Suprapubic skin (tissue), 4 donors: Measurements from ENCODE around the gene SPEG. TPM values are rescaled to one million over a fixed set of nuclear protein-coding genes. Genes with fewer than 3 reads are reported as not detected.
A peak's percentile ranks its signal among the peaks of the same experiment; 100 is the strongest.

Source experiments
- DNase-seq, 2 donors: peaks; one replicate each; pipeline ENCODE4 v3.0.0-alpha.2; 2019; ENCODE audit warnings: low spot score in 2 of 2
- H3K27ac ChIP-seq: fragments of 200-600 bp; sonication (generic); one replicate; pipeline ENCODE4 v1.5.1; 2019
- H3K27me3 ChIP-seq: fragments of 200-600 bp; sonication (generic); one replicate; pipeline ENCODE4 v1.5.1; 2019
- H3K36me3 ChIP-seq: fragments of 200-600 bp; sonication (generic); one replicate; pipeline ENCODE4 v1.5.1; 2019
- H3K4me1 ChIP-seq: fragments of 200-600 bp; sonication (generic); one replicate; pipeline ENCODE4 v1.5.1; 2019
- H3K4me3 ChIP-seq: fragments of 200-600 bp; sonication (generic); one replicate; pipeline ENCODE4 v1.5.1; 2019; ENCODE audit warnings: mild to moderate bottlenecking
- H3K9me3 ChIP-seq: fragments of 200-600 bp; sonication (generic); one replicate; pipeline ENCODE4 v1.5.1; 2019
- EP300 ChIP-seq: sonication (generic); formaldehyde crosslinking; IDR thresholded peaks from one replicate; pipeline ENCODE4 v1.6.1; 2017; ENCODE audit warnings: antibody characterized with exemption
- POLR2A ChIP-seq, 2 donors: fragments of 450-650 bp; IDR thresholded peaks; one replicate each; pipeline ENCODE4 v1.6.1; 2017; ENCODE audit warnings: antibody characterized with exemption in 2 of 2, mild to moderate bottlenecking in 2 of 2, moderate library complexity in 2 of 2
- POLR2AphosphoS5 ChIP-seq, 3 donors: sonication (generic); formaldehyde crosslinking; IDR thresholded peaks; one replicate each; pipeline ENCODE4 v1.6.1; 2017; ENCODE audit warnings: antibody characterized with exemption in 3 of 3
- WGBS: methylation state at CpG from one replicate; pipeline ENCODE4 v1.1.5; 2018; 5-methylcytosine and 5-hydroxymethylcytosine counted together
- total RNA-seq, 4 donors: library from RNA; depleted of rRNA; stranded (reverse); fragments of >200 nt; gene quantifications; one replicate each; pipeline ENCODE4 v1.1.0, GENCODE V29; 2016
- TF ChIP-seq, protein P1 (sequence below), 2 donors: fragments of 200-600 bp in 1 of 2; fragments of 450-650 bp in 1 of 2; sonication (generic) in 1 of 2; IDR thresholded peaks; one replicate each; pipeline ENCODE4 v1.5.1; 2016 to 2019; ENCODE audit warnings: antibody characterized with exemption in 2 of 2, mild to moderate bottlenecking in 1 of 2, moderate library complexity in 1 of 2

Gene SPEG
- total RNA-seq, 4 donors from 2014 or later: 6.5 to 17.2 (median 6.7) TPM

DNA sequence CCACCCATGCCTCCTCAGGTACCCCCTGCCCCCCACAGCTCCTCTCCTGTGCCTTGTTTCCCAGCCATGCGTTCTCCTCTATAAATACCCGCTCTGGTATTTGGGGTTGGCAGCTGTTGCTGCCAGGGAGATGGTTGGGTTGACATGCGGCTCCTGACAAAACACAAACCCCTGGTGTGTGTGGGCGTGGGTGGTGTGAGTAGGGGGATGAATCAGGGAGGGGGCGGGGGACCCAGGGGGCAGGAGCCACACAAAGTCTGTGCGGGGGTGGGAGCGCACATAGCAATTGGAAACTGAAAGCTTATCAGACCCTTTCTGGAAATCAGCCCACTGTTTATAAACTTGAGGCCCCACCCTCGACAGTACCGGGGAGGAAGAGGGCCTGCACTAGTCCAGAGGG, 17.3 kb upstream of the SPEG start:
- Histone ChIP-seq H3K9me3 (no peaks in the 10 kb centered on the region), H3K36me3 (no peaks in the 10 kb centered on the region), H3K4me3 (no peak overlapping the region), H3K27ac (no peak overlapping the region), H3K4me1 (peaks cover 9% of the 10 kb centered on the region), H3K27me3 (peaks cover 41% of the 10 kb centered on the region)
- no peak for DNase-seq
- WGBS: 34% methylated on average over 7 of the region's 9 CpGs
- TF ChIP-seq, protein P1, sequence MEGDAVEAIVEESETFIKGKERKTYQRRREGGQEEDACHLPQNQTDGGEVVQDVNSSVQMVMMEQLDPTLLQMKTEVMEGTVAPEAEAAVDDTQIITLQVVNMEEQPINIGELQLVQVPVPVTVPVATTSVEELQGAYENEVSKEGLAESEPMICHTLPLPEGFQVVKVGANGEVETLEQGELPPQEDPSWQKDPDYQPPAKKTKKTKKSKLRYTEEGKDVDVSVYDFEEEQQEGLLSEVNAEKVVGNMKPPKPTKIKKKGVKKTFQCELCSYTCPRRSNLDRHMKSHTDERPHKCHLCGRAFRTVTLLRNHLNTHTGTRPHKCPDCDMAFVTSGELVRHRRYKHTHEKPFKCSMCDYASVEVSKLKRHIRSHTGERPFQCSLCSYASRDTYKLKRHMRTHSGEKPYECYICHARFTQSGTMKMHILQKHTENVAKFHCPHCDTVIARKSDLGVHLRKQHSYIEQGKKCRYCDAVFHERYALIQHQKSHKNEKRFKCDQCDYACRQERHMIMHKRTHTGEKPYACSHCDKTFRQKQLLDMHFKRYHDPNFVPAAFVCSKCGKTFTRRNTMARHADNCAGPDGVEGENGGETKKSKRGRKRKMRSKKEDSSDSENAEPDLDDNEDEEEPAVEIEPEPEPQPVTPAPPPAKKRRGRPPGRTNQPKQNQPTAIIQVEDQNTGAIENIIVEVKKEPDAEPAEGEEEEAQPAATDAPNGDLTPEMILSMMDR (IDR thresholded peaks at IDR 0.05): no peak
- TF ChIP-seq POLR2A (IDR thresholded peaks at IDR 0.05) (no peak), POLR2AphosphoS5 (IDR thresholded peaks at IDR 0.05) (no peak), EP300 (no peak)

DNA sequence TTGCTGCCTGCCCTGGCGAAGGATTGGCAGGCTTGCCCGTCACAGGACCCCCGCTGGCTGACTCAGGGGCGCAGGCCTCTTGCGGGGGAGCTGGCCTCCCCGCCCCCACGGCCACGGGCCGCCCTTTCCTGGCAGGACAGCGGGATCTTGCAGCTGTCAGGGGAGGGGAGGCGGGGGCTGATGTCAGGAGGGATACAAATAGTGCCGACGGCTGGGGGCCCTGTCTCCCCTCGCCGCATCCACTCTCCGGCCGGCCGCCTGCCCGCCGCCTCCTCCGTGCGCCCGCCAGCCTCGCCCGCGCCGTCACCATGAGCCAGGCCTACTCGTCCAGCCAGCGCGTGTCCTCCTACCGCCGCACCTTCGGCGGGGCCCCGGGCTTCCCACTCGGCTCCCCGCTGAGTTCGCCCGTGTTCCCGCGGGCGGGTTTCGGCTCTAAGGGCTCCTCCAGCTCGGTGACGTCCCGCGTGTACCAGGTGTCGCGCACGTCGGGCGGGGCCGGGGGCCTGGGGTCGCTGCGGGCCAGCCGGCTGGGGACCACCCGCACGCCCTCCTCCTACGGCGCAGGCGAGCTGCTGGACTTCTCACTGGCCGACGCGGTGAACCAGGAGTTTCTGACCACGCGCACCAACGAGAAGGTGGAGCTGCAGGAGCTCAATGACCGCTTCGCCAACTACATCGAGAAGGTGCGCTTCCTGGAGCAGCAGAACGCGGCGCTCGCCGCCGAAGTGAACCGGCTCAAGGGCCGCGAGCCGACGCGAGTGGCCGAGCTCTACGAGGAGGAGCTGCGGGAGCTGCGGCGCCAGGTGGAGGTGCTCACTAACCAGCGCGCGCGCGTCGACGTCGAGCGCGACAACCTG, 16.3 kb upstream of the SPEG start, which contains the start of gene DES:
Gene DES (plus strand): TSS at position 223 of the 857 bp plus-strand sequence. CDS start 86 bp downstream, at position 309.
- no peak within 1 kb of the TSS for H3K27ac ChIP-seq
- H3K27me3 ChIP-seq: peaks cover 41% of the 10 kb centered on the region
- DNase-seq: no peak
- no peaks in the 10 kb centered on the region for H3K36me3 ChIP-seq
- H3K4me1 ChIP-seq: peaks cover 9% of the 10 kb centered on the region
- peak within 1 kb of the TSS; percentile 31 for H3K4me3 ChIP-seq
- H3K9me3 ChIP-seq: no peaks in the 10 kb centered on the region
- TF ChIP-seq EP300: peak; percentile 77
- no peak for TF ChIP-seq POLR2A (IDR thresholded peaks at IDR 0.05)
- TF ChIP-seq, protein P1 (IDR thresholded peaks at IDR 0.05): no peak
- no peak for TF ChIP-seq POLR2AphosphoS5 (IDR thresholded peaks at IDR 0.05)
- 4% methylated on average over 9 of the region's 98 CpGs for WGBS

DNA sequence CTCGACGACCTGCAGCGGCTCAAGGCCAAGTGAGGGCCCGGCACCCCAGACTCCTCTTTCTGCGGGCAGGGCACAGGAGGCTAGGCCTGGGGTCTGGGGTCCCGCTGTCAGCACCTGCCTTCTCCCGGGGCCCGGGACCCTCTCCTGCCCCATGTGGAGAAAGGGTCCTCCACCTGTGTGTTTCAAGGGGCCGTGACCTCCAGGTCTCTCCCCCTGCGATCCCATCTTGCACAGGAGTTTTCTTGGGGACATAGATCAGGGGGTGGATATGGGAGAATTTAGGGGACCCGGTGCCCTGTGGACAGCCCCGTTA, 15.7 kb upstream of the SPEG start:
- Histone ChIP-seq H3K36me3 (no peaks in the 10 kb centered on the region), H3K4me3 (no peak overlapping the region), H3K27ac (no peak overlapping the region), H3K4me1 (peaks cover 9% of the 10 kb centered on the region), H3K27me3 (peaks cover 41% of the 10 kb centered on the region), H3K9me3 (no peaks in the 10 kb centered on the region)
- no peak for TF ChIP-seq POLR2AphosphoS5 (IDR thresholded peaks at IDR 0.05)
- TF ChIP-seq EP300: no peak
- TF ChIP-seq, protein P1 (IDR thresholded peaks at IDR 0.05): no peak
- TF ChIP-seq POLR2A (IDR thresholded peaks at IDR 0.05): no peak
- no peak for DNase-seq
- 80% methylated on average over 2 of the region's 12 CpGs for WGBS

DNA sequence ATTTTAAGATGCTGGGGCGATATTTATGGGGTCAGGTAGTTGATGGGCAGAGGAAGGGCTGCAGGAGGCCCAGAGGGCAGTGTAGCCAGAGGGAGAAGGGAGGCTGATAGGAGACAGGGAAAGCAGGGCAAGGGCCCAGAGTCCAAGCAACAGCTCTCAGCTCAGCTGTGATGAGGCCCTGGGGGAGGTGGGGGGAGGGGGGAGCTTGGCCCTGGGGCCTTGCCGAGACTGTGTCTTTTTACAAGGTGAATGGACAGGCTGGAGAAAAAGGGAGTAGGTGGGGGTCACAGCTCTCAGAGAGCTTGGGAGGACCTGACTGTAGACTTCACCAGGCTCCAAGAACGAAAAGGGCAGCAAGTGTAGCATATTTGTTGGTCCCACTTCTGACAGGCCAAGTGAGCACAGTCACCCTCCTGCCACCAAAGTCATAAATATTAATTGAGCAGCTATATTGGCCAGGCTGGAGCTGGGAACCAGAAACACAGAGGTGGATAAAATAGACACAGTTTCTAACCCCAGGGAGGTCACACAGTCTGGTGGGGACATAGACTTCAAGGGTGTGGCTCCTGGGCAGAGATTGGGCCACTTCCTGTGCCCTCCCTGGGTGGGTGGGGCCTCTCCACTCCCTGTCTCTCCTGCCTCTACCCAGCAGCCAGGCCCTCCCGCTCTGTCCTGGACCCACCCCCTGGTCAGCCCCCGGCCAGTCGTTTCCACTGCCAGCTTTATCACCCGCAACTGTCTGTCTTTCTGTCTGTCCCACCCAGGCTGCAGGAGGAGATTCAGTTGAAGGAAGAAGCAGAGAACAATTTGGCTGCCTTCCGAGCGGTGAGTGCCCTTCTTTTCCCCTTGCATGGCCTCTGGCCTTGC, 15.1 kb upstream of the SPEG start:
- Histone ChIP-seq H3K9me3 (no peaks in the 10 kb centered on the region), H3K27me3 (peaks cover 41% of the 10 kb centered on the region), H3K4me1 (peaks cover 9% of the 10 kb centered on the region), H3K36me3 (no peaks in the 10 kb centered on the region), H3K27ac (no peak overlapping the region), H3K4me3 (no peak overlapping the region)
- 73% methylated on average over 9 of the region's 9 CpGs for WGBS
- TF ChIP-seq POLR2AphosphoS5 (IDR thresholded peaks at IDR 0.05): no peak
- no peak for TF ChIP-seq POLR2A (IDR thresholded peaks at IDR 0.05)
- TF ChIP-seq, protein P1 (IDR thresholded peaks at IDR 0.05): no peak
- TF ChIP-seq EP300: no peak
- DNase-seq: no peak

DNA sequence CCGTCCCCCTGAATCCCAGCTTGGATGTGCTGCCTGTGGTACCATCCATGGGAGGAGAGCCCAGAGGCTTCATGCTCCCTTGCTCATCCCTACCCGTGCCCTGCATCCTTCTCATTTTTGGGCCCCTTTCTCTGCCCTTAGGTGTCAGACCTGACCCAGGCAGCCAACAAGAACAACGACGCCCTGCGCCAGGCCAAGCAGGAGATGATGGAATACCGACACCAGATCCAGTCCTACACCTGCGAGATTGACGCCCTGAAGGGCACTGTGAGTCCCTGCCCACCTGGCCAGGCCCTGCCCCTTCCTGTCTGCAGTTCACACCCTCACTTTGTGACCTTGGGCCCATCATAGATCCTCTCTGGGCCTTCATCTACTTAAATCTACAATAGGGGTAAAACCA, 14.0 kb upstream of the SPEG start:
- WGBS: 91% methylated on average over 8 of the region's 8 CpGs
- peaks cover 9% of the 10 kb centered on the region for H3K4me1 ChIP-seq
- H3K27ac ChIP-seq: no peak overlapping the region
- peaks cover 48% of the 10 kb centered on the region for H3K27me3 ChIP-seq
- no peak overlapping the region for H3K4me3 ChIP-seq
- no peak for DNase-seq
- H3K9me3 ChIP-seq: no peaks in the 10 kb centered on the region
- H3K36me3 ChIP-seq: no peaks in the 10 kb centered on the region
- TF ChIP-seq, protein P1 (IDR thresholded peaks at IDR 0.05): no peak
- TF ChIP-seq EP300 (no peak), POLR2A (IDR thresholded peaks at IDR 0.05) (no peak), POLR2AphosphoS5 (IDR thresholded peaks at IDR 0.05) (no peak)
